ENCODE results near the gene CD37.
"Not testable (repeated sequence)": the region's sequence is repeated elsewhere in the genome, so short reads cannot be mapped to it uniquely, and the experiment has no call there.

- not testable (repeated sequence) for TF ChIP-seq CTCF, POLR2A (IDR thresholded peaks at IDR 0.05)
Observed at GRCh38 chr19:49289286-49289685, 45.9 kb upstream of the CD37 start.

Data from adrenal gland (tissue), 5 donors.